ENCODE results near the gene ATP6V0D1.

- TF ChIP-seq CTCF (IDR thresholded peaks at IDR 0.05; ENCODE audit: low read depth, low read length): no peak
- TF ChIP-seq POLR2A (IDR thresholded peaks at IDR 0.05; ENCODE audit: extremely low read depth, insufficient read length): no peak
Observed at GRCh38 chr16:67399749-67400704, 80.9 kb downstream of the ATP6V0D1 start.

Data from NB4 (cell line).